Endothelial cell of umbilical vein (primary cell): ENCODE measurements around the gene SLC30A10.

Experiments used
- EZH2 ChIP-seq: IDR thresholded peaks from 2 replicates; pipeline ENCODE4 v1.6.1; 2012; ENCODE audit warnings: borderline replicate concordance, low read depth, mild to moderate bottlenecking, moderate library complexity, low read length, inconsistent platforms; ENCODE audit not compliant: severe bottlenecking
- FOS ChIP-seq: IDR thresholded peaks from 2 replicates; pipeline ENCODE4 v1.6.1; 2011; ENCODE audit warnings: mild to moderate bottlenecking, low read length, moderate library complexity, borderline replicate concordance; ENCODE audit not compliant: insufficient read depth
- JUN ChIP-seq: IDR thresholded peaks from 2 replicates; pipeline ENCODE4 v1.6.1; 2011; ENCODE audit warnings: borderline replicate concordance, low read depth; ENCODE audit not compliant: insufficient read length, insufficient read depth
- POLR2A ChIP-seq: IDR thresholded peaks from 2 replicates; pipeline ENCODE4 v1.6.1; 2012; ENCODE audit warnings: low read depth, mild to moderate bottlenecking, control low read depth, low read length
- TF ChIP-seq, protein P1 (sequence below), 2 donors: IDR thresholded peaks; 1 replicate in 1 of 2; 2 replicates in 1 of 2; pipeline ENCODE4 v1.5.1; 2011; ENCODE audit warnings: low read length in 2 of 2, mild to moderate bottlenecking in 2 of 2, moderate library complexity in 2 of 2, control low read depth in 1 of 2, inconsistent platforms in 1 of 2, low read depth in 1 of 2; ENCODE audit not compliant: insufficient read depth in 1 of 2; ENCODE audit errors: extremely low read depth in 1 of 2
- TF ChIP-seq, protein P2 (sequence below): IDR thresholded peaks from 2 replicates; pipeline ENCODE4 v1.6.1; 2011; ENCODE audit not compliant: insufficient read depth, insufficient read length

DNA sequence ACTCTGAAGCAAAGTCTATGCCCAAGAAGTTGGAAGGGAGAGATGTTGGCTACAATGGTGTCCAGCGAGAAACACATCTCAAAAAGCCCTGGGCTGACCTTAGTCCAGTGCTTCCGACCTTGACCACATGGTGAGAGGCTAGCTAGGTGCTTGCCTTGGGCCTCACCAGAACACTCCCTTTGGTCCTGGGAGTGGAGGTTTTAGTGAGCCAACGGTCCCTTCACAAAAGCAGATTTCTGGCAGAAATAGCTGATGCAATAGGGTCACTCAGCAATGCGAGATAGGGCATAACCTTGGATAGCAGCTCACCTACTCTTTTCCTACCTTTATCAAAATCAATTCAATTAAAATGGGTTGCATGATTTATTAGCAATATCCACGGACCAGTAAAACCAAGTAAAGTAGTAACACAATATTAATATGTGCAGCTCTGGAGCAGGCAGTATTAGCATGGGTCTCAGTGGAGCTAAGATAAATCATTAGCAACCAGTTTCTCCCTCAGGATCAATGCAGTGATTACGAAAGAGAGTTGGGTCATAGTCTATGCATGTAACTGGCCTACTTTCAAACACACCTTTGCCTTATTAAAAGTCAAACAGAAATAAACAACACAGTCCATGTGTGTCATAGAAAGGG, 1.9 kb downstream of the SLC30A10 start:
- no peak for TF ChIP-seq JUN
- TF ChIP-seq, protein P1, sequence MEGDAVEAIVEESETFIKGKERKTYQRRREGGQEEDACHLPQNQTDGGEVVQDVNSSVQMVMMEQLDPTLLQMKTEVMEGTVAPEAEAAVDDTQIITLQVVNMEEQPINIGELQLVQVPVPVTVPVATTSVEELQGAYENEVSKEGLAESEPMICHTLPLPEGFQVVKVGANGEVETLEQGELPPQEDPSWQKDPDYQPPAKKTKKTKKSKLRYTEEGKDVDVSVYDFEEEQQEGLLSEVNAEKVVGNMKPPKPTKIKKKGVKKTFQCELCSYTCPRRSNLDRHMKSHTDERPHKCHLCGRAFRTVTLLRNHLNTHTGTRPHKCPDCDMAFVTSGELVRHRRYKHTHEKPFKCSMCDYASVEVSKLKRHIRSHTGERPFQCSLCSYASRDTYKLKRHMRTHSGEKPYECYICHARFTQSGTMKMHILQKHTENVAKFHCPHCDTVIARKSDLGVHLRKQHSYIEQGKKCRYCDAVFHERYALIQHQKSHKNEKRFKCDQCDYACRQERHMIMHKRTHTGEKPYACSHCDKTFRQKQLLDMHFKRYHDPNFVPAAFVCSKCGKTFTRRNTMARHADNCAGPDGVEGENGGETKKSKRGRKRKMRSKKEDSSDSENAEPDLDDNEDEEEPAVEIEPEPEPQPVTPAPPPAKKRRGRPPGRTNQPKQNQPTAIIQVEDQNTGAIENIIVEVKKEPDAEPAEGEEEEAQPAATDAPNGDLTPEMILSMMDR (IDR thresholded peaks at IDR 0.05; ENCODE audit: extremely low read depth in 1 of 2, insufficient read depth in 1 of 2, low read depth in 1 of 2, low read length in 2 of 2), result no peak
- no peak for TF ChIP-seq POLR2A
- TF ChIP-seq, protein P2, sequence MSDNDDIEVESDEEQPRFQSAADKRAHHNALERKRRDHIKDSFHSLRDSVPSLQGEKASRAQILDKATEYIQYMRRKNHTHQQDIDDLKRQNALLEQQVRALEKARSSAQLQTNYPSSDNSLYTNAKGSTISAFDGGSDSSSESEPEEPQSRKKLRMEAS, result no peak
- TF ChIP-seq EZH2, result no peak
- no peak for TF ChIP-seq FOS
